Ovary (tissue), 10 donors: ENCODE measurements around the gene ELOVL3. TPM values are rescaled to one million over a fixed set of nuclear protein-coding genes. Genes with fewer than 3 reads are reported as not detected.
A peak's percentile ranks its signal among the peaks of the same experiment; 100 is the strongest.

ENCODE experiments used
- DNase-seq, 5 donors: peaks; one replicate each; pipeline ENCODE4 v3.0.0-alpha.2; 2019 to 2020
- H3K27ac ChIP-seq, 2 donors: fragments of 200-600 bp; one replicate each; pipeline versions ENCODE4 v1.5.1 to v1.8.0; 2019 to 2022
- H3K27me3 ChIP-seq: fragments of 200-600 bp; one replicate; pipeline ENCODE4 v1.8.0; 2022
- H3K36me3 ChIP-seq: fragments of 200-600 bp; sonication (generic); one replicate; pipeline ENCODE4 v1.5.1; 2019
- H3K4me1 ChIP-seq: one replicate; pipeline ENCODE4 v1.8.1; 2013; ENCODE audit warnings: mild to moderate bottlenecking, moderate library complexity; ENCODE audit not compliant: insufficient read depth
- H3K4me3 ChIP-seq: fragments of 200-600 bp; sonication (generic); one replicate; pipeline ENCODE4 v1.5.1; 2017
- H3K9me3 ChIP-seq, 2 donors: fragments of 200-600 bp in 1 of 2; sonication (generic) in 1 of 2; one replicate each; pipeline versions ENCODE4 v1.5.1 to v1.8.1; 2013 to 2019; ENCODE audit warnings: mild to moderate bottlenecking in 1 of 2, moderate library complexity in 1 of 2
- CTCF ChIP-seq, 3 donors: fragments of 450-650 bp in 2 of 3; fragments of 200-600 bp in 1 of 3; IDR thresholded peaks; one replicate each; pipeline versions ENCODE4 v1.5.1 to v1.8.0; 2016 to 2022; ENCODE audit warnings: antibody characterized with exemption in 3 of 3, mild to moderate bottlenecking in 1 of 3
- EP300 ChIP-seq: sonication (generic); formaldehyde crosslinking; IDR thresholded peaks from one replicate; pipeline ENCODE4 v1.6.1; 2017; ENCODE audit warnings: antibody characterized with exemption
- POLR2A ChIP-seq: fragments of 450-650 bp; IDR thresholded peaks from one replicate; pipeline ENCODE4 v1.6.1; 2017; ENCODE audit warnings: antibody characterized with exemption, mild to moderate bottlenecking, moderate library complexity
- WGBS, 3 donors: extraction: QIAGEN DNeasy Blood & Tissue Kit in 1 of 3; methylation state at CpG; one replicate each; pipeline versions ENCODE4 v1.1.5 to v1.1.7; 2013 to 2017; 5-methylcytosine and 5-hydroxymethylcytosine counted together
- intact Hi-C, 4 donors: fragments of 100-400 bp; cut with DNase I; formaldehyde crosslinking; loops; one replicate each; pipeline versions ENCODE4 v1.11.0 to v1.15.1; 2022 to 2023
- long read RNA-seq, 3 donors: library from polyadenylated mRNA in 2 of 3; unstranded in 2 of 3; transcript quantifications; one replicate each; pipeline ENCODE4 v2.0.0 and lab custom pipeline, GENCODE V29; 2021 to 2026
- polyA plus RNA-seq, 2 donors: library from polyadenylated mRNA; stranded (reverse); fragments of 200-250 nt in 1 of 2; fragments of 350-450 nt in 1 of 2; fragmentation: Illumina TruSeq in 1 of 2; extraction: RNeasy Lipid Tissue Mini Kit (QIAGEN cat#74804) in 1 of 2; gene quantifications; one replicate each; pipeline ENCODE4 v1.2.3, GENCODE V29; 2013 to 2014
- total RNA-seq, 7 donors: library from RNA; depleted of rRNA in 2 of 7; stranded (reverse); fragments of >200 nt in 2 of 7; fragmentation: NEBNext Ultra II Directional in 3 of 7; extraction: Animal tissue kit (Norgen Biotek cat#: 25700) in 3 of 7; gene quantifications; one replicate each; pipeline versions ENCODE4 v1.1.0 to v1.2.4, GENCODE V29; 2016 to 2023
- donor health status: DM: no; HTN: no; CAD: no; lungs with moderate emphysema.
- donor health status: DM: no; HTN: no; CAD: no.
- donor health status: Bipolar disorder and iron deficiency.
- donor health status: DM: yes; HTN: yes; CAD: no.
- donor health status: DM: no; HTN: no; CAD: no.
- donor health status: DM: yes; HTN: yes; CAD: no.

Gene ELOVL3
- not detected for total RNA-seq
- 1 to 10 TPM in 1 of 2 donors, under 1 TPM in 1; 0.08 to 1.0 TPM for polyA plus RNA-seq
- long read RNA-seq, donor 1 = 0 reads
- long read RNA-seq, donor 2, transcript ELOVL3-201 (4 exons, 1,371 nt) = major isoform, 6 of 6 reads
- long read RNA-seq, donor 2, partial matches to known transcripts = 0 of 6 reads
- long read RNA-seq, donor 2, other reads (novel, unspliced or antisense) = 0 of 6 reads
- long read RNA-seq, donor 3 = 0 reads

DNA sequence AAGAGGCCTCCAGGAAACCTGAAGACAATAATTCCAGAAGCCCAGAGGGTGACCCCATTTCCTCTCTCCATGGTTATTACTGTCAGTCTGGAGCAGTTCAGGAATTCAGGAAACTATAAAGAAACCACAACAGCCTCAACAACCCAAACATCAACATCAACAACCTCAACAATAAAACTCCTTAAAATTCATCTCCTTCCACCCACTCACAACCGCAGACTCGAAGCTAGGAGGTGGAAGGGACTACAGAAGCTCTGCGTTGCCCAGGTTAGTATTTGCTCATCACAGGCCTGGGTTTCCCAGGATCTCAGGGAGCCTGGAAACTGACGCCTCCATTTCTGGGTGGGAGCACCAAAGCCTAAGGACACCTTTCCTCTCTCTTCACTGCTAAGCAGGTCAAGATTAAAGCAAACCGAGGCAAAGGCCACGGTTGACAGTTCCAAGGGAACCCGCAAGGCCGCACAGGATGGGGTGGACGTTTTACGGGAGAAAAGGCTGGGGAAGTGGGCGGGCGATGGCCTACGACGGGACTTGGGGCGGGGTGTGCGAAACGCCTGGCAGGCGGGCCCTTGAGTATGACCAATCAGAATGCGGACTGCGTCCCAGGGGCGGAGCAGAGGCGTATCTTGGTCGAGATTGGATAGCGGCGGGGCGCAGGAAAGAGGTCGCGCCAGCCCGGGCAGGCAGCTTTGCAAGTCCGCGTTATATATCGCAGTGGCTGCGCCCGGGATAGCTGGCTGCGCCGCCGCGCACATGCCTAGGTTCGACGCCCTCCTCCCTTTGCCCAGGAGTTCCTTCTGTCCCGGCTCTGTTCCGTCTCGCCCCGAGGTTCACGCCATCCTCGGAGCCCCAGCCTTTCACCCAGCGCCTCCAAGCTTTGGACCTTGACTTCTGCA lies at the start of gene ELOVL3:
TSS of gene ELOVL3 (plus strand) at position 654 of the 896 bp plus-strand sequence. CDS start 250 bp downstream, outside the sequence.
- Histone ChIP-seq H3K4me1 (peaks cover 14% of the 10 kb centered on the region), H3K27me3 (no peaks in the 10 kb centered on the region), H3K9me3 (no peaks in the 10 kb centered on the region), H3K27ac (peak within 1 kb of the TSS in 1 of 2 donors; percentile 46), H3K4me3 (peak within 1 kb of the TSS; percentile 26), H3K36me3 (no peaks in the 10 kb centered on the region)
- WGBS, 3 donors = 2 to 4% (median 2%) methylated on average over 30 to 47 of the region's 47 CpGs
- DNase-seq = peak; percentile 88 to 94 (median 90)
- intact Hi-C loops = no loop called here
- TF ChIP-seq EP300 (no peak), CTCF (IDR thresholded peaks at IDR 0.05) (no peak), POLR2A (no peak)

- Histone ChIP-seq H3K36me3 (no peaks in the 10 kb centered on the region), H3K4me3 (no peak overlapping the region), H3K4me1 (no peaks in the 10 kb centered on the region), H3K9me3 (no peaks in the 10 kb centered on the region), H3K27me3 (no peaks in the 10 kb centered on the region), H3K27ac (no peak overlapping the region)
- no peak for TF ChIP-seq POLR2A
- TF ChIP-seq EP300 = no peak
- no peak for TF ChIP-seq CTCF (IDR thresholded peaks at IDR 0.05)
- DNase-seq = no peak
- 72 to 78% (median 74%) methylated on average over 2 of the region's 2 CpGs for WGBS, 3 donors
- intact Hi-C loops = no loop called here
Measured at GRCh38 chr10:102184606-102185005, 41.5 kb upstream of the ELOVL3 start.

- H3K4me3 ChIP-seq = no peak overlapping the region
- no peak for DNase-seq
- no peaks in the 10 kb centered on the region for H3K27me3 ChIP-seq
- no peaks in the 10 kb centered on the region for H3K36me3 ChIP-seq
- WGBS, 3 donors = 56 to 75% (median 72%) methylated on average over 2 of the region's 2 CpGs
- H3K27ac ChIP-seq = no peak overlapping the region
- TF ChIP-seq POLR2A = no peak
- no peak for TF ChIP-seq CTCF (IDR thresholded peaks at IDR 0.05)
- TF ChIP-seq EP300 = no peak
- H3K4me1 ChIP-seq = no peaks in the 10 kb centered on the region
- intact Hi-C loops = no loop called here
- no peaks in the 10 kb centered on the region for H3K9me3 ChIP-seq
Measured at GRCh38 chr10:102185272-102185671, 40.8 kb upstream of the ELOVL3 start.

DNA sequence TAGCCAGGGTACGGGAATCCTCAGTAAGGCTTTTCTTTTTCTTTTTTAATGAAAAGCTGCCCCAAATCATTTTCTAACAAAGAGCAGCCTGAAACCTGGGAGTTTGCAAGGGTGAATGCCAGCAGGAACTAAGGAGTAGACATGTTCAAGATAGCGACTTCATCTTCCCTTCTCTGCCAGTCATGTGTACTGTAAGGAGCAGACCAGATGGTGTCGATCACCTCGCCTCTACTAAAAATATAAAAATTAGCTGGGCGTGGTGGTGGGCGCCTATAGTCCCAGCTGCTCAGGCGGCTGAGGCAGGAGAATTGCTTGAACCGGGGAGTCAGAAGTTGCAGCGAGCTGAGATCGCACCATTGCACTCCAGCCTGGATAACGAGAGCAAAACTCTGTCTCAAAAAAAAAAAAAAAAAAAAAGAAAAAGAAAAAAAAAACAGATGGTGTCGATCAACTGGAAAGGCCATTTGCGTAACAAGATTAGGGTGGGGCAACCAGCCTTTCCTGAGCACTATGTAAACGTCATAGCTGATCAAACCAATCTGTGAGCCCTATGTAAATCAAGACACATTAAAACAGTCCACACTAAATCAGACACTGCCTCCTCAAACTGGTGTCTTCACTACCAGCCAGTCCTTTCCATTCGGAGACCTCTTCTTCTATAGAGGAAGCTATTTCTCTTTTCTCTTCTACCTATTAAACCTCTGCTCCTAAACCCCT lies 40.1 kb upstream of the ELOVL3 start:
- Histone ChIP-seq H3K9me3 (no peaks in the 10 kb centered on the region), H3K4me1 (no peaks in the 10 kb centered on the region), H3K36me3 (no peaks in the 10 kb centered on the region), H3K4me3 (no peak overlapping the region), H3K27ac (no peak overlapping the region), H3K27me3 (no peaks in the 10 kb centered on the region)
- intact Hi-C loops = no loop called here
- 72 to 79% (median 73%) methylated on average over 15 of the region's 15 CpGs for WGBS, 3 donors
- TF ChIP-seq POLR2A = no peak
- TF ChIP-seq CTCF (IDR thresholded peaks at IDR 0.05) = no peak
- no peak for TF ChIP-seq EP300
- no peak for DNase-seq
